Activated B cell treated with CpG ODN at 0.5 μM for 24 hours (primary cell): ENCODE measurements around the gene PIGU. TPM values are rescaled to one million over a fixed set of nuclear protein-coding genes. Genes with fewer than 3 reads are reported as not detected.

Experiments
- ATAC-seq: fragments of 200-7000 bp; cut with Tn5 transposase; one replicate; pipeline ENCODE4 v1.10.0; 2021; ENCODE audit warnings: low read depth, mild to moderate bottlenecking, moderate library complexity
- CTCF ChIA-PET: fragments of 350-600 bp; sonication (Branson Sonifier 250); formaldehyde crosslinking; loops from one replicate; lab custom pipeline; 2021; ENCODE audit warnings: antibody characterized with exemption; lab: Charles Lee
- POLR2A ChIA-PET: fragments of 350-600 bp; sonication (Branson Sonifier 250); formaldehyde crosslinking; loops from one replicate; lab custom pipeline; 2021; ENCODE audit warnings: antibody characterized with exemption; lab: Charles Lee
- DNase-seq: peaks from one replicate; pipeline ENCODE4 v3.0.0; 2022
- H3K27ac Mint-ChIP-seq: one replicate; pipeline ENCODE4 v1.8.0; 2020; ENCODE audit warnings: mixed read lengths
- H3K27me3 Mint-ChIP-seq: one replicate; pipeline ENCODE4 v1.8.0; 2021; ENCODE audit warnings: mixed read lengths
- H3K36me3 Mint-ChIP-seq: one replicate; pipeline ENCODE4 v1.8.0; 2021; ENCODE audit warnings: low read depth, mixed read lengths
- H3K4me1 Mint-ChIP-seq: one replicate; pipeline ENCODE4 v1.8.0; 2021; ENCODE audit warnings: mixed read lengths
- H3K4me3 Mint-ChIP-seq: one replicate; pipeline ENCODE4 v1.8.0; 2020; ENCODE audit warnings: mild to moderate bottlenecking, mixed read lengths
- H3K9me3 Mint-ChIP-seq: one replicate; pipeline ENCODE4 v1.8.0; 2020; ENCODE audit warnings: mixed read lengths
- intact Hi-C: fragments of 100-400 bp; cut with micrococcal nuclease; formaldehyde crosslinking; loops from one replicate; pipeline ENCODE4 v1.15.1; 2024
- total RNA-seq: library from RNA; stranded (reverse); gene quantifications from 2 replicates; pipeline ENCODE4 v1.2.3, GENCODE V29; 2022
- TF ChIP-seq, protein P1 (sequence below): fragments of 200-600 bp; IDR thresholded peaks from one replicate; pipeline ENCODE4 v1.8.0; 2022; ENCODE audit warnings: antibody characterized with exemption, mild to moderate bottlenecking

PIGU gene
- total RNA-seq, 1 donor from 2014 or later = 14.7 TPM

DNA sequence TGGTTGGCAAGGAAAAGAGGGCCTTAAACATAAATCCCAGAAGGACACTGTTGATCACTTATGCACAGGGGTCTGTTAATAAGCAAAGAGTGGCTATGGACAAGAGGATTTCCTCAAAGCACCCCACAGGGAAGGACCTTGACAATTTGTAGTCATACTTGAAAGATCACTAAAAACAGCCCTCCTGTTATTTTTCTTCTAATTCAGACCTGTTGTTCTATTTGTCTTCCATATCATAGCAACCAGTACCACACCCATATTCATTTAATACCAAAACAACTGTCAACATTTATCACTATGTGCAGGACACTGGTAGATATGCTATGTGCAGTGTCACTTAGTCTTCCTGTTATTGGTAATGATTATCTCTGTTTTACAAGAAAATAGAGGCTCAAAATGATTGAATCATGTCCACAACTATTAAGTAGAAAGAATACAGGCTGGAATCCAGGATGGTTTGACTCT, 163.9 kb downstream of the PIGU start:
- H3K27ac Mint-ChIP-seq = no peak overlapping the region
- H3K27me3 Mint-ChIP-seq = no peaks in the 10 kb centered on the region
- TF ChIP-seq, protein P1, sequence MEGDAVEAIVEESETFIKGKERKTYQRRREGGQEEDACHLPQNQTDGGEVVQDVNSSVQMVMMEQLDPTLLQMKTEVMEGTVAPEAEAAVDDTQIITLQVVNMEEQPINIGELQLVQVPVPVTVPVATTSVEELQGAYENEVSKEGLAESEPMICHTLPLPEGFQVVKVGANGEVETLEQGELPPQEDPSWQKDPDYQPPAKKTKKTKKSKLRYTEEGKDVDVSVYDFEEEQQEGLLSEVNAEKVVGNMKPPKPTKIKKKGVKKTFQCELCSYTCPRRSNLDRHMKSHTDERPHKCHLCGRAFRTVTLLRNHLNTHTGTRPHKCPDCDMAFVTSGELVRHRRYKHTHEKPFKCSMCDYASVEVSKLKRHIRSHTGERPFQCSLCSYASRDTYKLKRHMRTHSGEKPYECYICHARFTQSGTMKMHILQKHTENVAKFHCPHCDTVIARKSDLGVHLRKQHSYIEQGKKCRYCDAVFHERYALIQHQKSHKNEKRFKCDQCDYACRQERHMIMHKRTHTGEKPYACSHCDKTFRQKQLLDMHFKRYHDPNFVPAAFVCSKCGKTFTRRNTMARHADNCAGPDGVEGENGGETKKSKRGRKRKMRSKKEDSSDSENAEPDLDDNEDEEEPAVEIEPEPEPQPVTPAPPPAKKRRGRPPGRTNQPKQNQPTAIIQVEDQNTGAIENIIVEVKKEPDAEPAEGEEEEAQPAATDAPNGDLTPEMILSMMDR = no peak
- no peak overlapping the region for H3K4me3 Mint-ChIP-seq
- H3K9me3 Mint-ChIP-seq = no peaks in the 10 kb centered on the region
- DNase-seq = no peak
- peaks cover 39% of the 10 kb centered on the region for H3K36me3 Mint-ChIP-seq
- ChIA-PET POLR2A (no interaction called here), CTCF (interaction anchor here (0.7 kb wide), 1 partner anchor 215 kb away, joined by 3 read pairs; no protein-coding TSS in a partner anchor)
- intact Hi-C loops = no loop called here
- ATAC-seq = no peak
- H3K4me1 Mint-ChIP-seq = peaks cover 29% of the 10 kb centered on the region

DNA sequence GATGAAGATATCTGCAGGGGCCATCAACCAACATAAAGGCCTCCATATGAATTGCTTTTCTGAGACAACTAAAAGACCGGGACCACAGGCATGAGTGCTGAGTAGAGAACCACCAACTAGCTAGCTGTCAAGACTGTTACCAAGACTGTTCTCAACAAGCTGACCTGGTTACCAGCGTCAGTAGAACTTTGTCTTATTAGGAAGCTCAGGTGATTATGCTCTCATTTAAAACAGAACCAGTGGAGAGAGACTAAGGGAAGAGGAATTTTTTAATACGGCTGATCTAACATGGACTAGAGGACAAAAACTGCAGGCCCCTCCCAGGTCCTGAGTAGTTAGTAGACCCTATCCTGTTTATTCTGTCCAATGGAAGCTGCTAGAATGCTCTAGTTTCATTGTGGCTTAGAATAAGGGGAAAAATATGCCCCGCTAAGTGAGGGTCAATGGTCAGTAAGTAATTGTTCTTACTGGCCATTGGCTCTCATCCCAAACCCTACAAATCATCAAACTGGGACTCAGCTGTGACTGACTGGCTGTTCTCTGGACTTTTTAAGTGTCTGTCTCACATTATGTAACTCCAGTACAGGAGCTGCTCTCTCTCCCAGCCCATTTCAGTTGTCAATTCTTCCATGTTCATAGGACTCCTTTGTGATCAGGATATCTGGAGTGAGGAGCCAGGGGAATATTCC, 164.5 kb downstream of the PIGU start:
- CTCF ChIA-PET = no interaction called here
- peaks cover 45% of the 10 kb centered on the region for H3K36me3 Mint-ChIP-seq

DNA sequence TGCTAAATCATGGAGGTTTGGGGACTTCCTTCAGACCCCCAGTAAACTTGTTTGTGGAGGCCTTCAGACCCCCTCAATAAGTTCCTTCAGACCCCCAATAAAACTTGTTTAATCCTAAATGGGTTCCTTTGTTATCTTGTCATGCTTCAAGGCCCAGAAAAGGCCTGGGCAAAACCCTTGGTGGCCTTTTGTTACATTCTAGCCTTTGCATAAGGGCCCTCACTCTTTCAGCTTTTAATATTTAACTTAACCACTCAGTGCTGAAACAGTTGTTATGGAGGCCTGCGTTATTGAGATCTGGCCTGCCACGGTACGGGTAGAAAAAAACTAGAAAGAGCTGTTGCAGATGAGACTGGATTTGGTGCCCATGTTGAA, 165.0 kb downstream of the PIGU start:
- intact Hi-C loops = no loop called here
- TF ChIP-seq, protein P1 = no peak
- Mint-ChIP-seq H3K9me3 (no peaks in the 10 kb centered on the region), H3K36me3 (peaks cover 45% of the 10 kb centered on the region), H3K27ac (no peak overlapping the region), H3K4me3 (no peak overlapping the region), H3K27me3 (no peaks in the 10 kb centered on the region), H3K4me1 (peaks cover 23% of the 10 kb centered on the region)
- ATAC-seq (no peak), DNase-seq (no peak)
- ChIA-PET CTCF (no interaction called here), POLR2A (no interaction called here)

More for the DNA sequence above, 164.5 kb downstream of the PIGU start:
- Mint-ChIP-seq H3K27ac (no peak overlapping the region), H3K4me3 (no peak overlapping the region), H3K4me1 (peaks cover 26% of the 10 kb centered on the region), H3K9me3 (no peaks in the 10 kb centered on the region), H3K27me3 (no peaks in the 10 kb centered on the region)
- intact Hi-C loops = no loop called here
- ATAC-seq = no peak
- DNase-seq = no peak
- POLR2A ChIA-PET = no interaction called here
- TF ChIP-seq, protein P1 = no peak

DNA sequence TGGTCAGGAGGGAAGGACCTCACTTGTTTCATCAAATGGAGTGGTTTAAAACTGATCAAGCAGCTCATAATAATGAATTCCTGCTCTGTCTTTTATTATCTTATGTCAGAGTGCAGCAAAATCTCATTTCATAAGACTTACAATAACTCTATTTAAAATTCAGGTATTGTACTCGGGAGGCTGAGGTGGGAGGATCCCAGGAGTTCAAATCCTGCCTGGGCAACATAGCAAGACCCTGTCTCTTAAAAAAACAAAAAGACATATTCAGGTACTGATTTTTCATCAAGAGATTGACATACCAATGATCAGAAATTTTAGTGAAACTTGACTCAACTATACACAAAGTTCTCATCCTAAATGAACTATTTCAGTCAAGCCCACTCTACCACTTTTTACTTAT, 166.3 kb downstream of the PIGU start:
- no peak overlapping the region for H3K4me3 Mint-ChIP-seq
- DNase-seq (no peak), ATAC-seq (no peak)
- H3K27me3 Mint-ChIP-seq = no peaks in the 10 kb centered on the region
- CTCF ChIA-PET = no interaction called here
- TF ChIP-seq, protein P1 = no peak
- intact Hi-C loops = no loop called here
- peaks cover 45% of the 10 kb centered on the region for H3K36me3 Mint-ChIP-seq
- H3K27ac Mint-ChIP-seq = no peak overlapping the region
- no peaks in the 10 kb centered on the region for H3K9me3 Mint-ChIP-seq
- peaks cover 18% of the 10 kb centered on the region for H3K4me1 Mint-ChIP-seq
- POLR2A ChIA-PET = interaction anchor here (0.6 kb wide), 1 partner anchor 191 kb away, joined by 10 read pairs; no protein-coding TSS in a partner anchor

Other genes starting within 250 kb of the PIGU start
- gene DYNLRB1, start 160.7 kb downstream of the PIGU start, total RNA-seq = 62.7 and 65.9 TPM in 2 replicates
- gene MAP1LC3A, start 118.4 kb downstream of the PIGU start, total RNA-seq = 1.6 TPM in 2 replicates
- gene TP53INP2, start 27.3 kb upstream of the PIGU start, total RNA-seq = 4.0 and 4.2 TPM in 2 replicates
- gene NCOA6, start 148.6 kb upstream of the PIGU start, total RNA-seq = 23.7 and 24.0 TPM in 2 replicates
- 17.6 and 20.6 TPM in 2 replicates for gene GGT7, start 195.8 kb upstream of the PIGU start, total RNA-seq
- gene ACSS2, start 199.5 kb upstream of the PIGU start, total RNA-seq = 8.4 and 11.3 TPM in 2 replicates